HepG2 (cell line): ENCODE measurements around the gene SLC9A8. TPM values are rescaled to one million over a fixed set of nuclear protein-coding genes. Genes with fewer than 3 reads are reported as not detected.

Experiments used
- CEBPZ ChIP-seq: IDR thresholded peaks from 2 replicates; pipeline ENCODE4 v1.6.1; 2012; ENCODE audit warnings: low read length, improper control_type of control experiment
- CSRNP1 ChIP-seq: sonication (generic); formaldehyde crosslinking; IDR thresholded peaks from 2 replicates; pipeline ENCODE4 v1.8.1; 2023; ENCODE audit warnings: mild to moderate bottlenecking, missing genetic modification reagents
- DR1 ChIP-seq: sonication (generic); formaldehyde crosslinking; IDR thresholded peaks from 2 replicates; pipeline ENCODE4 v1.8.0; 2021; ENCODE audit warnings: mild to moderate bottlenecking, missing genetic modification reagents, inconsistent platforms
- NAIF1 ChIP-seq: sonication (generic); formaldehyde crosslinking; IDR thresholded peaks from 2 replicates; pipeline ENCODE4 v1.5.0; 2020; ENCODE audit warnings: mild to moderate bottlenecking, missing genetic modification reagents, borderline replicate concordance
- POLR2G ChIP-seq: fragments of 200-400 bp; formaldehyde crosslinking; IDR thresholded peaks from 2 replicates; pipeline ENCODE4 v1.6.1; 2018; ENCODE audit warnings: mild to moderate bottlenecking, low read depth, low read length, moderate library complexity
- RBM22 ChIP-seq: fragments of 200-400 bp; formaldehyde crosslinking; optimal IDR thresholded peaks from 2 replicates; pipeline ENCODE3; 2017; ENCODE audit warnings: mild to moderate bottlenecking, low read length, moderate library complexity
- SIN3B ChIP-seq: fragments of 150-350 bp; IDR thresholded peaks from 2 replicates; pipeline ENCODE4 v1.6.1; 2014; ENCODE audit warnings: low read length
- TAF15 ChIP-seq: fragments of 200-400 bp; formaldehyde crosslinking; IDR thresholded peaks from one replicate; pipeline ENCODE4 v1.6.1; 2018; ENCODE audit warnings: mild to moderate bottlenecking, low read depth, low read length; ENCODE audit not compliant: poor library complexity, severe bottlenecking
- TOPORS ChIP-seq: sonication (generic); formaldehyde crosslinking; IDR thresholded peaks from 2 replicates; pipeline ENCODE4 v1.8.0; 2023; ENCODE audit warnings: mild to moderate bottlenecking, missing genetic modification reagents
- XBP1 ChIP-seq: sonication (generic); formaldehyde crosslinking; IDR thresholded peaks from 2 replicates; pipeline ENCODE4 v1.5.0; 2020; ENCODE audit warnings: missing genetic modification reagents
- ZBTB8A ChIP-seq: sonication (generic); formaldehyde crosslinking; IDR thresholded peaks from 2 replicates; pipeline ENCODE4 v1.4.0; 2020; ENCODE audit warnings: mild to moderate bottlenecking, low read depth, missing genetic modification reagents, borderline replicate concordance
- ZC3H4 ChIP-seq: sonication (generic); formaldehyde crosslinking; IDR thresholded peaks from 2 replicates; pipeline ENCODE4 v1.4.0; 2020; ENCODE audit warnings: missing genetic modification reagents, borderline replicate concordance
- ZNF441 ChIP-seq: sonication (generic); formaldehyde crosslinking; IDR thresholded peaks from 2 replicates; pipeline ENCODE4 v1.7.0; 2021; ENCODE audit warnings: missing genetic modification reagents, borderline replicate concordance
- ZNF496 ChIP-seq: sonication (generic); formaldehyde crosslinking; IDR thresholded peaks from 2 replicates; pipeline ENCODE4 v1.8.1; 2023; ENCODE audit warnings: mild to moderate bottlenecking, moderate library complexity, missing genetic modification reagents; ENCODE audit not compliant: insufficient replicate concordance
- ZNF567 ChIP-seq: sonication (generic); formaldehyde crosslinking; IDR thresholded peaks from 2 replicates; pipeline ENCODE4 v1.8.1; 2023; ENCODE audit warnings: mild to moderate bottlenecking, missing genetic modification reagents, borderline replicate concordance
- ZNF576 ChIP-seq: sonication (generic); formaldehyde crosslinking; IDR thresholded peaks from 2 replicates; pipeline ENCODE4 v1.4.0; 2020; ENCODE audit warnings: mild to moderate bottlenecking, missing genetic modification reagents
- ZNF598 ChIP-seq: sonication (generic); formaldehyde crosslinking; IDR thresholded peaks from 2 replicates; pipeline ENCODE4 v1.5.1; 2020; ENCODE audit warnings: mild to moderate bottlenecking, missing genetic modification reagents, borderline replicate concordance
- ZNF839 ChIP-seq: sonication (generic); formaldehyde crosslinking; IDR thresholded peaks from 2 replicates; pipeline ENCODE4 v1.4.0; 2020; ENCODE audit warnings: missing genetic modification reagents, mild to moderate bottlenecking, borderline replicate concordance
- polyA plus RNA-seq, 8 experiments: library from polyadenylated mRNA; depleted of rRNA in 3 of 8; stranded (reverse) in 7 of 8; unstranded in 1 of 8; fragments of >200 nt; fragmentation: Illumina TruSeq in 4 of 8; extraction: Trizol in 4 of 8; gene quantifications; 2 replicates each; pipeline versions ENCODE4 v1.2.1 to v1.2.3, GENCODE V29; 2011 to 2016; ENCODE audit warnings: low read depth in 4 of 8, missing spikeins in 1 of 8, mixed read lengths in 1 of 8; ENCODE audit not compliant: insufficient read depth in 1 of 8
- total RNA-seq, 5 experiments: library from RNA; depleted of rRNA; stranded (reverse); fragments of >200 nt; fragmentation: Illumina TruSeq; extraction: Trizol; gene quantifications; 2 replicates each; pipeline ENCODE4 v1.2.3, GENCODE V29; 2016; ENCODE audit warnings: low read depth in 1 of 5

Gene SLC9A8
- total and polyA plus RNA-seq, 2 of the 13 experiments (the other 11 are each of a cell fraction or from before 2014, with no cell fraction given), result 4.1 to 7.4 TPM

GRCh38 chr20:49775229-49775693 is 37.4 kb upstream of the SLC9A8 start (continued):
- TF ChIP-seq ZNF576 (CRISPR knock-in tag) (no peak), XBP1 (no peak), SIN3B (no peak), ZNF496 (no peak), DR1 (CRISPR knock-in tag) (no peak), CSRNP1 (CRISPR knock-in tag) (peak; percentile 30; the same call in 1 of the 2 replicates), ZC3H4 (no peak), ZNF441 (CRISPR knock-in tag) (peak; percentile 43; the same call in 1 of the 2 replicates), TOPORS (no peak), NAIF1 (no peak), ZNF567 (CRISPR knock-in tag) (no peak), POLR2G (peak; percentile 58), TAF15 (no peak), RBM22 (no peak), ZBTB8A (no peak), CEBPZ (no peak), ZNF839 (CRISPR knock-in tag) (no peak), ZNF598 (0 out of 2 replicates have a peak, but pooled peaks have one; percentile 27)
